HCT116 (cell line): ENCODE data around the gene ADAMTS6. TPM values are rescaled to one million over a fixed set of nuclear protein-coding genes. Genes with fewer than 3 reads are reported as not detected.

Source experiments
- ATAC-seq: fragments of 200-7000 bp; cut with Tn5 transposase; 2 replicates; pipeline ENCODE4 v1.9.1; 2020; ENCODE audit warnings: mild to moderate bottlenecking, moderate library complexity
- BruUV-seq: library from RNA; stranded (reverse); fragments of 400-500 nt; replicated peaks from 2 replicates; lab custom pipeline; 2021; lab: Mats Ljungman, UMichigan
- CTCF ChIA-PET: fragments of 300-600 bp; sonication (Branson Sonifier 250); formaldehyde crosslinking; loops from one replicate; lab custom pipeline; 2021; ENCODE audit warnings: antibody characterized with exemption; lab: Charles Lee
- POLR2A ChIA-PET: fragments of 300-600, 350-600 bp; sonication (Branson Sonifier 250); formaldehyde crosslinking; loops from one replicate; lab custom pipeline; 2021; ENCODE audit warnings: antibody characterized with exemption; lab: Charles Lee
- RAD21 ChIA-PET, 2 experiments: fragments of 300-600 bp; sonication (Branson Sonifier 250); formaldehyde crosslinking; loops; one replicate each; lab custom pipeline; 2023; ENCODE audit warnings: low total read pairs in 2 of 2; ENCODE audit not compliant: uncharacterized antibody in 2 of 2, unreplicated experiment in 2 of 2, low non-redundant PET in 1 of 2; lab: Charles Lee
- DNase-seq: peaks from one replicate; pipeline ENCODE4 v3.0.0-alpha.2; 2010; ENCODE audit warnings: low read depth, low spot score
- H2AFZ ChIP-seq: fragments of 200-600 bp; shearing (Covaris generic), sonication (generic); 2 replicates; pipeline ENCODE4 v1.6.1; 2017; ENCODE audit warnings: low read depth, mixed run types, mixed read lengths, antibody characterized with exemption, low read length; ENCODE audit not compliant: poor library complexity, severe bottlenecking
- H3K27ac ChIP-seq: 2 replicates; pipeline ENCODE4 v1.5.1; 2012; ENCODE audit warnings: low read depth, low read length
- H3K27me3 ChIP-seq: fragments of 200-600 bp; sonication (generic); 2 replicates; pipeline ENCODE4 v1.6.1; 2016; ENCODE audit warnings: mixed run types, low read length, mixed read lengths; ENCODE audit not compliant: insufficient read depth
- H3K36me3 ChIP-seq, 2 experiments: fragments of 200-500 bp in 1 of 2; fragments of 200-600 bp in 1 of 2; sonication (Bioruptor generic) in 1 of 2; sonication (generic) in 1 of 2; 2 replicates each; pipeline versions ENCODE4 v1.5.1 to v1.6.1; 2014 to 2016; ENCODE audit warnings: low read length in 2 of 2, inconsistent platforms in 1 of 2, mixed read lengths in 1 of 2, mixed run types in 1 of 2; ENCODE audit not compliant: insufficient read depth in 2 of 2, control insufficient read depth in 1 of 2
- H3K4me1 ChIP-seq, 2 experiments: fragments of 200-600 bp in 1 of 2; sonication (generic) in 1 of 2; 2 replicates each; pipeline versions ENCODE4 v1.5.1 to v1.6.1; 2012 to 2017; ENCODE audit warnings: low read length in 2 of 2, inconsistent platforms in 1 of 2, mild to moderate bottlenecking in 1 of 2, mixed read lengths in 1 of 2, mixed run types in 1 of 2, moderate library complexity in 1 of 2; ENCODE audit not compliant: insufficient read depth in 2 of 2, control insufficient read depth in 1 of 2
- H3K4me2 ChIP-seq: fragments of 200-600 bp; sonication (generic); 2 replicates; pipeline ENCODE4 v1.6.1; 2017; ENCODE audit warnings: mixed run types, low read length, mixed read lengths
- H3K4me3 ChIP-seq, 2 experiments: fragments of 200-600 bp in 1 of 2; sonication (generic) in 1 of 2; replicated peaks in 1 of 2; 2 replicates each; pipeline ENCODE4 v1.5.1; 2011 to 2016; ENCODE audit warnings: low read length in 2 of 2, control low read depth in 1 of 2, low read depth in 1 of 2, mild to moderate bottlenecking in 1 of 2, mixed read lengths in 1 of 2, mixed run types in 1 of 2
- H3K79me2 ChIP-seq: fragments of 200-600 bp; sonication (generic); 2 replicates; pipeline ENCODE4 v1.6.1; 2017; ENCODE audit warnings: mild to moderate bottlenecking, mixed run types, low read length, moderate library complexity, mixed read lengths; ENCODE audit not compliant: insufficient read depth
- H3K9ac ChIP-seq: fragments of 200-600 bp; sonication (generic); 2 replicates; pipeline ENCODE4 v1.6.1; 2016; ENCODE audit warnings: low read length, mixed read lengths
- H3K9me2 ChIP-seq: fragments of 200-600 bp; sonication (generic), shearing (Covaris generic); 2 replicates; pipeline ENCODE4 v1.6.1; 2017; ENCODE audit warnings: mixed run types, mild to moderate bottlenecking, moderate library complexity; ENCODE audit not compliant: insufficient read depth
- H3K9me3 ChIP-seq, 2 experiments: fragments of 200-500 bp in 1 of 2; fragments of 200-600 bp in 1 of 2; sonication (Bioruptor generic) in 1 of 2; sonication (generic) in 1 of 2; 2 replicates each; pipeline ENCODE4 v1.6.1; 2014 to 2017; ENCODE audit warnings: low read length in 2 of 2, mixed read lengths in 2 of 2, inconsistent platforms in 1 of 2, low read depth in 1 of 2, mild to moderate bottlenecking in 1 of 2, mixed run types in 1 of 2, moderate library complexity in 1 of 2; ENCODE audit not compliant: control insufficient read depth in 1 of 2, insufficient read depth in 1 of 2
- H4K20me1 ChIP-seq: fragments of 200-600 bp; sonication (generic), shearing (Covaris generic); 2 replicates; pipeline ENCODE4 v1.6.1; 2017; ENCODE audit warnings: mixed run types, mild to moderate bottlenecking, moderate library complexity; ENCODE audit not compliant: insufficient read depth
- ATF3 ChIP-seq: IDR thresholded peaks from 2 replicates; pipeline ENCODE4 v1.6.1; 2012
- CEBPB ChIP-seq: IDR thresholded peaks from 2 replicates; pipeline ENCODE4 v1.6.1; 2012; ENCODE audit warnings: low read depth
- CTCF ChIP-seq, 3 experiments: fragments of 200-600 bp in 1 of 3; sonication (generic) in 1 of 3; IDR thresholded peaks in 2 of 3; conservative IDR thresholded peaks in 1 of 3; 2 replicates each; pipeline ENCODE4 v1.5.1; 2012 to 2017; ENCODE audit warnings: low read depth in 2 of 3, low read length in 2 of 3, antibody characterized with exemption in 1 of 3, borderline replicate concordance in 1 of 3, control low read depth in 1 of 3, mild to moderate bottlenecking in 1 of 3, mixed read lengths in 1 of 3, mixed run types in 1 of 3, moderate library complexity in 1 of 3; ENCODE audit not compliant: insufficient read depth in 1 of 3
- EGR1 ChIP-seq: IDR thresholded peaks from 2 replicates; pipeline ENCODE4 v1.6.1; 2012; ENCODE audit warnings: low read depth
- EZH2phosphoT487 ChIP-seq: fragments of 200-600 bp; IDR thresholded peaks from 2 replicates; pipeline ENCODE4 v1.6.1; 2018; ENCODE audit warnings: antibody characterized with exemption, borderline replicate concordance
- RAD21 ChIP-seq: IDR thresholded peaks from 2 replicates; pipeline ENCODE4 v1.6.1; 2012; ENCODE audit warnings: low read depth, mild to moderate bottlenecking
- SP1 ChIP-seq: IDR thresholded peaks from 2 replicates; pipeline ENCODE4 v1.6.1; 2012; ENCODE audit warnings: low read depth
- TCF7L2 ChIP-seq: IDR thresholded peaks from 2 replicates; pipeline ENCODE4 v1.7.0; 2011; ENCODE audit warnings: borderline replicate concordance, inconsistent platforms; ENCODE audit not compliant: insufficient read depth, insufficient read length; ENCODE audit errors: extremely low read depth
- YY1 ChIP-seq: IDR thresholded peaks from 2 replicates; pipeline ENCODE4 v1.6.1; 2011; ENCODE audit warnings: low read length, low read depth, moderate library complexity, mild to moderate bottlenecking; ENCODE audit not compliant: insufficient replicate concordance; ENCODE audit errors: extremely low read depth
- ZBTB33 ChIP-seq: IDR thresholded peaks from 2 replicates; pipeline ENCODE4 v1.6.1; 2011; ENCODE audit warnings: mild to moderate bottlenecking, low read length, moderate library complexity; ENCODE audit not compliant: insufficient replicate concordance; ENCODE audit errors: extremely low read depth
- ZFX ChIP-seq: fragments of 450-650 bp; IDR thresholded peaks from 2 replicates; pipeline ENCODE4 v1.6.1; 2017
- ZNF274 ChIP-seq: fragments of 200-500 bp; sonication (Bioruptor generic); IDR thresholded peaks from 2 replicates; pipeline ENCODE4 v1.6.1; 2014; ENCODE audit warnings: mild to moderate bottlenecking, low read depth, low read length, inconsistent platforms
- intact Hi-C: fragments of 100-400 bp; cut with micrococcal nuclease; formaldehyde crosslinking; loops from 2 replicates; pipeline ENCODE4 v1.10.0; 2022
- total RNA-seq: library from RNA; stranded (reverse); gene quantifications from one replicate; pipeline ENCODE4 v1.2.1, GENCODE V29; 2021; ENCODE audit not compliant: unreplicated experiment
- TF ChIP-seq, protein P1 (sequence below): IDR thresholded peaks from 2 replicates; pipeline ENCODE4 v1.6.1; 2012

ADAMTS6 gene
- total RNA-seq, 1 experiment from 2014 or later: 0.93 TPM

DNA sequence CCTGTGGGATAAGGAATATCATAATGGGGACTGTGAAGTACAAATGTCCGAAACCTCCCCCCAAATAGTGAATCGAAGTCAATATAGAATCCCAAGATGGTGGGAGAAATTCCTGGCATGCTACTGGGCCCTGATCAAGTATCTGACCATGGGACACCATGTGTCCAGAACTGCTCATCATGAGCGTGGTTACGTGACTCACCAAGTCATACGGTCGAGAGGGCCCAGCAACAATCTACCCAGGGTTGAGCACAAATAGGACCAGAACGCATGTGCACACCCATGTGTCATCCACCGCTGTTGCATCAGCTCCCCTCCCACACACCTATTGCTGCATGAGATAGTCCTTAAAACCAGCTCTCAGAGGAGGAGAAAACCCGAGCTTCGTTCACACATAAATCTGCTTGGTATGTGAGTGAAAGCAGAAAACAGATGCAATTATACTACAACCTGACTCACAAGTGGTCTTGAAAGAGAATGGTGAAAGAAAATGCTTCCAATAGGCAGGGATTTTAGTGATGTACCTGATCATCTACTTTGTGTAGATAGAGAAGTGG is 359.8 kb downstream of the ADAMTS6 start:
- POLR2A ChIA-PET: no interaction called here
- H3K27me3 ChIP-seq: no peaks in the 10 kb centered on the region
- H3K4me2 ChIP-seq: no peak overlapping the region
- TF ChIP-seq CEBPB (no peak), RAD21 (no peak), EGR1 (no peak), ZBTB33 (no peak), SP1 (no peak), EZH2phosphoT487 (no peak), CTCF (IDR thresholded peaks at IDR 0.05 in 2 of 3, conservative IDR thresholded peaks at IDR 0.05 in 1 of 3; ENCODE audit: borderline replicate concordance in 1 of 3, insufficient read depth in 1 of 3, low read depth in 2 of 3, low read length in 2 of 3) (no peak), TCF7L2 (no peak), YY1 (no peak), ZNF274 (no peak), ATF3 (no peak), ZFX (no peak)
- TF ChIP-seq, protein P1, sequence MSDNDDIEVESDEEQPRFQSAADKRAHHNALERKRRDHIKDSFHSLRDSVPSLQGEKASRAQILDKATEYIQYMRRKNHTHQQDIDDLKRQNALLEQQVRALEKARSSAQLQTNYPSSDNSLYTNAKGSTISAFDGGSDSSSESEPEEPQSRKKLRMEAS: no peak
- TF ChIP-seq, all 23 proteins: peak for 0
- no peak overlapping the region for H3K4me3 ChIP-seq
- no peak overlapping the region for H3K27ac ChIP-seq
- H3K4me1 ChIP-seq: no peaks in the 10 kb centered on the region
- no peaks in the 10 kb centered on the region for H3K36me3 ChIP-seq
- intact Hi-C loops: no loop called here
- RAD21 ChIA-PET: no interaction called here
- H2AFZ ChIP-seq: no peak overlapping the region
- no peak for DNase-seq
- CTCF ChIA-PET: no interaction called here
- no TSS peak for BruUV-seq
- H3K79me2 ChIP-seq: no peaks in the 10 kb centered on the region
- H3K9me2 ChIP-seq: no peaks in the 10 kb centered on the region
- ATAC-seq: no peak
- H3K9ac ChIP-seq: no peak overlapping the region
- H3K9me3 ChIP-seq: no peaks in the 10 kb centered on the region; a peak in 1 of 4 replicates
- no peaks in the 10 kb centered on the region for H4K20me1 ChIP-seq
